GM20000 (cell line): ENCODE results near the gene ANKRD33B.

Source experiments
- DNase-seq: peaks from one replicate; pipeline ENCODE4 v3.0.0; 2012; ENCODE audit warnings: low spot score
- TF ChIP-seq, protein P1 (sequence below): IDR thresholded peaks from 2 replicates; pipeline ENCODE4 v1.5.1; 2012; ENCODE audit warnings: mild to moderate bottlenecking, control low read depth; ENCODE audit errors: extremely low read depth, missing control alignments

ANKRD33B gene

GRCh38 chr5:10666531-10667299, 102.8 kb downstream of the ANKRD33B start:
- no peak for DNase-seq
- TF ChIP-seq, protein P1, sequence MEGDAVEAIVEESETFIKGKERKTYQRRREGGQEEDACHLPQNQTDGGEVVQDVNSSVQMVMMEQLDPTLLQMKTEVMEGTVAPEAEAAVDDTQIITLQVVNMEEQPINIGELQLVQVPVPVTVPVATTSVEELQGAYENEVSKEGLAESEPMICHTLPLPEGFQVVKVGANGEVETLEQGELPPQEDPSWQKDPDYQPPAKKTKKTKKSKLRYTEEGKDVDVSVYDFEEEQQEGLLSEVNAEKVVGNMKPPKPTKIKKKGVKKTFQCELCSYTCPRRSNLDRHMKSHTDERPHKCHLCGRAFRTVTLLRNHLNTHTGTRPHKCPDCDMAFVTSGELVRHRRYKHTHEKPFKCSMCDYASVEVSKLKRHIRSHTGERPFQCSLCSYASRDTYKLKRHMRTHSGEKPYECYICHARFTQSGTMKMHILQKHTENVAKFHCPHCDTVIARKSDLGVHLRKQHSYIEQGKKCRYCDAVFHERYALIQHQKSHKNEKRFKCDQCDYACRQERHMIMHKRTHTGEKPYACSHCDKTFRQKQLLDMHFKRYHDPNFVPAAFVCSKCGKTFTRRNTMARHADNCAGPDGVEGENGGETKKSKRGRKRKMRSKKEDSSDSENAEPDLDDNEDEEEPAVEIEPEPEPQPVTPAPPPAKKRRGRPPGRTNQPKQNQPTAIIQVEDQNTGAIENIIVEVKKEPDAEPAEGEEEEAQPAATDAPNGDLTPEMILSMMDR: no peak

DNA sequence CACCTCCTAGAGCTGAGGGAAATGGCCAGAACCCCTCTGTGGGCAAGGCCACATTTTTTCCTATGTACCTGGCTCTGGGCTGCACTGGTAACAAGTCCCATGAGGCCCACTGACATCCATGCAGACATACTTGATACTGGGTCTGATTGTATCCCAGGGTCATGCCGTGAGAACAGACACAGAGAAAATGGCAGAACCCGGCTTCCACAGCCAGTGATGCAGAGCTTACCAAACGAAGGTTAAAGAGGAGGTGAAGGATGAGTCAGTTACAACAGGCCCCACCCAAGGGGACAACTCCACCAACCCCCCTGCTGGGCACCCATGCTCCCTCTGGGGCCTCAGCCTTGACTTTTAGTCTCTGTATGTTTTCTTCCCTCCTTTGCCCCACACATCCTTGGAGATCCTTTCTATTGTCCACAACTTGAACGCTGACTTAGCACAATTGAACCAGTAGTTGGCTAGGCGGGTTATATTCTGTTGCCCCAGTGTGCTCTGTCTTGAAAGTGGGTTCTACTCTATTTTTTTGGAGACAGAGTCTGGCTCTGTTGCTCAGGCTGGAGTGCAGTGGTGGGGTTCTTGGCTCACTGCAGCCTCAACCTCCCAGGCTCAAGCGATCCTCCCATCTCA, 103.7 kb downstream of the ANKRD33B start:
- TF ChIP-seq, protein P1: no peak
- no peak for DNase-seq

DNA sequence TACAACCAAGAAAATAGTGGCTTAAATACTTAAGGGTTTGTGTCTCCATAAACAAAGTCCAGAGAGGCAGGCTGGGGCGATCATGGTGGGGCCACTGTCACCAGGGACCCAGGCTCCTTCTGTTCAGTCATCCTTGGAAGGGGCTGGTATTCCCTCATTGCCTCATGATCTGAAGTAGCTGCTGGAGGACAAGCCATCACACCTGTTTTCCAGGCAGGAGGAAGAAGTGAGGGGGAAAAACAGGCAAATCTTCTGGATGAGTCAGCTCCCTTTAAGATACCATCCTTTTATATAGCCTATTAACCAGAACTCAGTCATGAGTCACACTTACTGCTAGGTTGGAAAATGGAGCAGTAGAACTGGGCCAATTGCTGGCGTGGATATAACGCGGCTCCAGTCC, 104.8 kb downstream of the ANKRD33B start:
- TF ChIP-seq, protein P1: no peak
- no peak for DNase-seq

- DNase-seq: no peak
- TF ChIP-seq, protein P1: no peak
Measured at GRCh38 chr5:10669983-10670382, 106.1 kb downstream of the ANKRD33B start.

- no peak for DNase-seq
- TF ChIP-seq, protein P1: no peak
Measured at GRCh38 chr5:10671041-10672008, 107.5 kb downstream of the ANKRD33B start.

DNA sequence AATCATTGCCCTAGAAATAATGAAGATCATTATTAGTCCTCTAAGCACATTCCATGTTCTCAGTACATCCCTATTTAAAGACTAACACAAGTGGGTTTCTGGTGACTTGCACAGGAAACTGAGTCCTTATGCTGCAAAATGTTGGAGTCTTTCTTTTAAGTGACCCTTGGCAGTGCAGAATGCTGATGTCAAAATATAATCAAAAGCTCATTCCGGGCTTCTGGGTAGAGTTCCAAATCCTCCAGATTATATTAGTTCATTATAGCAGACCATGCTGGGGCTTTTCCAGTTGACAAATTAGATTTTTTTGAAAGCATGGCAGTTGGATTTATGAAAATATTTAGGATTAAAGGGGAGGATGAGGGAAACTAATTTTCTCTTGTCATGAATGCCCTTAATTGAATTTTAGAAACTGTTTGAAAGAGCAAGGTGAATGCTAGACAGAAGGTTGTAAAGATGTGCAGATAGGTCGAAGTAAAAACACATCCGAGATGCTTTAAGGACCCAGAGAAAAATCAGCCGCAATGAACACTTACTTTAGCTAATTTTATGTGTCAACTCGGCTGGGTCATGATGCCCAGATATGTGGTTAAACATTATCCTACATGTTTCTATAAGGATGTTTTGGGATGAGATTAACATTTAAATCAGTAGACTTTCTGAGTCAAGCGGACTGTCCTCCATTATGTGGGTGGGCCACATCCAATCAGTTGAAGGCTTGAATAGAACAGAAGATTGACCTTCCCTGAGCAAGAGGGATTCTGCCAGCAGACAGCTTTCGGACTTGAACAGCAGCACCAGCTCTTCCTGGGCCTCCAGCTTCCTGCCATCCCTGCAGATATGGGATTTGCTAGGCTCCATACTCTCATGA, 108.5 kb downstream of the ANKRD33B start:
- TF ChIP-seq, protein P1: no peak
- DNase-seq: no peak
